ENCODE data around the gene LIN7A. TPM values are rescaled to one million over a fixed set of nuclear protein-coding genes. Genes with fewer than 3 reads are reported as not detected.
A peak's percentile ranks its signal among the peaks of the same experiment; 100 is the strongest.

The LIN7A gene
- total and polyA plus RNA-seq, 8 donors, result 0.12 to 1.5 (median 0.64) TPM

DNA sequence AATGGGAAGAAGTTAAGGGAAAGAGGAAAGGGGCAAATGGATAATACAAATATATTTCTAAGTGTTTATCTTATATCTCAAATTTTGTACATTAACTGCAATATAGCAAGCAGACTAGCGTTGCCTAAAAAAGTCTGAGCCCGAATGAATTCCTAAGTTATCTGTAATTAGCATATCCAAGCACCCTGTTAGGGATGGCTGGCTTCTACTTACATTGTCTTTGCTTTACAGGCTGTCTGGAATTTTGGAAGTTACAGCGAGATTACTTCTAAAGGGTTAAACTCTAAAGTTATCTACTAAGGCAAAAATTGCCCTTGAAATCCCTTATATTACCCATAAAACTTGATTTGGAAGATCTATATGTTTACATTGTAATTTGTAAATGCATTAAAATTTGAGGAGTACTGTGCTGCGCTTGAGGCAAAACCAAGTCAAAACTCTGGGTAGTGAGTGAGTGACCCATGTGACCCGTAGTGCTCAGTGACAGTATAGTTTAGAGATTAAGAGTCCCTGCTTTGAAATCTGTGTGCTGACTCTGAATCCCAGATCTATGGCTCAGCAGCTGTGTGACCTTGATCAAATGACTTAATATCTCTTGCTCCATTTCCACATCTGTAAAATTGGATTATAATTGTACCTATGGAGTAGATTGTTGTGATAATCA, 17.3 kb upstream of the LIN7A start:
- H3K27ac ChIP-seq, result no peak overlapping the region
- no peak for ATAC-seq
- H3K36me3 ChIP-seq, result no peaks in the 10 kb centered on the region
- TF ChIP-seq, protein P1, sequence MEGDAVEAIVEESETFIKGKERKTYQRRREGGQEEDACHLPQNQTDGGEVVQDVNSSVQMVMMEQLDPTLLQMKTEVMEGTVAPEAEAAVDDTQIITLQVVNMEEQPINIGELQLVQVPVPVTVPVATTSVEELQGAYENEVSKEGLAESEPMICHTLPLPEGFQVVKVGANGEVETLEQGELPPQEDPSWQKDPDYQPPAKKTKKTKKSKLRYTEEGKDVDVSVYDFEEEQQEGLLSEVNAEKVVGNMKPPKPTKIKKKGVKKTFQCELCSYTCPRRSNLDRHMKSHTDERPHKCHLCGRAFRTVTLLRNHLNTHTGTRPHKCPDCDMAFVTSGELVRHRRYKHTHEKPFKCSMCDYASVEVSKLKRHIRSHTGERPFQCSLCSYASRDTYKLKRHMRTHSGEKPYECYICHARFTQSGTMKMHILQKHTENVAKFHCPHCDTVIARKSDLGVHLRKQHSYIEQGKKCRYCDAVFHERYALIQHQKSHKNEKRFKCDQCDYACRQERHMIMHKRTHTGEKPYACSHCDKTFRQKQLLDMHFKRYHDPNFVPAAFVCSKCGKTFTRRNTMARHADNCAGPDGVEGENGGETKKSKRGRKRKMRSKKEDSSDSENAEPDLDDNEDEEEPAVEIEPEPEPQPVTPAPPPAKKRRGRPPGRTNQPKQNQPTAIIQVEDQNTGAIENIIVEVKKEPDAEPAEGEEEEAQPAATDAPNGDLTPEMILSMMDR (IDR thresholded peaks at IDR 0.05), result no peak
- FAIRE-seq, result no peak
- intact Hi-C loops (cut with DNase I), result no loop called here
- 51 to 60% methylated on average over 5 of the region's 5 CpGs for WGBS, 2 donors
- no peaks in the 10 kb centered on the region for H3K9me3 ChIP-seq
- no peaks in the 10 kb centered on the region for H3K4me1 ChIP-seq
- H3K4me3 ChIP-seq, result no peak overlapping the region
- no peaks in the 10 kb centered on the region for H3K27me3 ChIP-seq
- DNase-seq, result no peak

DNA sequence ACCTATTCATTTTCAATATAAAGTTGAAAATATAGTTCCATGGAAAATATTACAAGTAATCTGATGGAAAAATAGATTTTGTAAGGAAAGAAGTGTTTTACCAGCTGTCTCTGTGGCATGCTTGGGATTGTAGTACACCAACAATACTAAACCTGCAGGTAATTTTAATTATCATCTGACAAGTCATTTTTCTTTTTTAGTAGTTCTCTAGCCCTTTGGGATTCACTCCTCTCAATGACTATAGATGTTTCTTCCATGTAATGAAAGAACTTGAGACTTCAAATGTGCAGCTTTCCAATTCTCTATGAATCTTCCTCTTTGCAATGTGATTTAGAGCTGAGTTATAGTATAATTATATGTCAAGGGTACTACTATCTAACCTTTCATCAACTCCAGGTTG, 14.7 kb upstream of the LIN7A start:
- Histone ChIP-seq H3K4me1 (no peaks in the 10 kb centered on the region), H3K27ac (no peak overlapping the region), H3K36me3 (no peaks in the 10 kb centered on the region), H3K9me3 (no peaks in the 10 kb centered on the region), H3K4me3 (no peak overlapping the region), H3K27me3 (no peaks in the 10 kb centered on the region)
- ATAC-seq, result no peak
- intact Hi-C loops (cut with DNase I), result no loop called here
- no peak for FAIRE-seq
- no peak for DNase-seq
- TF ChIP-seq, protein P1 (IDR thresholded peaks at IDR 0.05), result no peak

DNA sequence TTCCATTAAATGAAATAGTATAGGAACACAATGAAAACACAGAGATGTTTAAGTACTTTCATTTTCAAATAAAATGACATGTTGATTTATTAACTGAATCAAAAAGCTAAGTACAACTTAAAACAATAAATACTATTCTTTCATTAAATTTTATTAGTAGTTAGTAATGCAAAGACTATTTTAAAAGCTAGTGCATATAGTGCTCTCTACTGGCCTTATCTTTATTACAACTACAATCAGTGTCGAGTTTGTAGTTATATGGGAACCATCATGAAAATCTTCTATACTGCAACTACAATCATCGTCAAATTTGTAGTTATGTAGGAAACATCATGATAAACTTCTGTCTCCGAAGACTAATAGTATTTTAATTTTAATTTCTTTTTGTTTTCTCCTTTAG, 8.9 kb upstream of the LIN7A start:
- no peak for ATAC-seq
- Histone ChIP-seq H3K9me3 (no peaks in the 10 kb centered on the region), H3K4me1 (no peaks in the 10 kb centered on the region), H3K36me3 (no peaks in the 10 kb centered on the region), H3K4me3 (no peak overlapping the region), H3K27me3 (peaks cover 0 to 5% (median 0%) of the 10 kb centered on the region in 4 donors), H3K27ac (no peak overlapping the region)
- WGBS, 2 donors, result 43 to 63% methylated on average over 3 of the region's 3 CpGs
- peak; percentile 49 for FAIRE-seq
- DNase-seq, result no peak
- TF ChIP-seq, protein P1 (IDR thresholded peaks at IDR 0.05), result no peak
- intact Hi-C loops (cut with DNase I), result no loop called here

DNA sequence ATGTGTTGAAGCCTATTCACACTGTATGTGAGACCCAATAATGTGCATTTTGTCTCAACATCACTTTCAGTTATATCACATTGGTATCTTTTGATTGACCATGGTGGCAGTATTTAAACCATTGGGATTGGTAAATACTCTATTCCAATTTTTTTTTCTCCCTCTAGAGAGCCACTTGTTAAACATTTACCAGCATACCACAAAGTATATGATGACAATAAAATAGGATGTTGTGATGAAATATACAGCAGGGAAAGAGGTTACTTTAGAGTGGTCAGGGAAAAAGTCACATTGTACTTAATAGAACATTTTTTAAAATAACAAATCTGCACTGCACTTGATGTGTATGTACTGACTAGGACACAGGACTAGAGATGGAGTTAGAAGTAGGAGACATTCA, 5.6 kb upstream of the LIN7A start:
- no peaks in the 10 kb centered on the region for H3K4me1 ChIP-seq
- ATAC-seq, result no peak
- intact Hi-C loops (cut with DNase I), result no loop called here

DNA sequence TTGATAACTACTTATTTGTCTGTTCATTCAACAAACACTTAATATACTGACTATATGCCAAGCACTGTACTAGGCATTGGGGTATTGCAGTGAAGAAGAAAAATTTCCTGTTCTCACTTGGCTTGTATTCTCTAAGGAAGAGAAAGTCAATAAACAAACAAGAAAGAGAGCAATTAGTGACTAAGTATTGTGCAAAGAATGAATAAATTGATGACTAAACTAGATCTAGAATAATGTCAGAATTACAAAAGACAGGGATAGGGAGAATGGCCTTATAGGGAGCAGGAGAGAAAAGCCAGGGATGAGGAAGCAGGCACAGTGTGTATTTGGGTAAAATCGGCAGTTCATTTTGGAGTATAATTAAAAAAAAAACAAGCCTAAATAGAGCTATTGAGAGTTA, 4.2 kb upstream of the LIN7A start:
- WGBS, 2 donors, result 69 to 83% methylated on average over 1 of the region's 1 CpG

More for the DNA sequence above, 5.6 kb upstream of the LIN7A start:
- no peak overlapping the region for H3K27ac ChIP-seq
- TF ChIP-seq, protein P1 (IDR thresholded peaks at IDR 0.05), result no peak
- FAIRE-seq, result no peak
- no peak for DNase-seq
- peaks cover 0 to 5% (median under 1%) of the 10 kb centered on the region in 4 donors for H3K27me3 ChIP-seq
- no peak overlapping the region for H3K4me3 ChIP-seq
- H3K36me3 ChIP-seq, result no peaks in the 10 kb centered on the region
- H3K9me3 ChIP-seq, result no peaks in the 10 kb centered on the region

More for the DNA sequence above, 4.2 kb upstream of the LIN7A start:
- no peak for FAIRE-seq
- DNase-seq, result no peak
- H3K4me1 ChIP-seq, result no peaks in the 10 kb centered on the region
- H3K9me3 ChIP-seq, result no peaks in the 10 kb centered on the region
- H3K4me3 ChIP-seq, result no peak overlapping the region
- H3K36me3 ChIP-seq, result no peaks in the 10 kb centered on the region
- TF ChIP-seq, protein P1 (IDR thresholded peaks at IDR 0.05), result no peak
- H3K27me3 ChIP-seq, result peaks cover 0 to 5% (median 2%) of the 10 kb centered on the region in 4 donors
- no peak overlapping the region for H3K27ac ChIP-seq
- no peak for ATAC-seq
- intact Hi-C loops (cut with DNase I), result no loop called here
